OCI-LY3 (cell line): Measurements from ENCODE around the gene PEX16.

Experiments
- H2AFZ ChIP-seq: fragments of 200-600, 300-600 bp; shearing (Covaris generic); 2 replicates; pipeline ENCODE4 v1.6.0; 2014; ENCODE audit warnings: antibody characterized with exemption, low read depth, low read length
- H3K27ac ChIP-seq: fragments of 200-600, 300-600 bp; sonication (generic); 2 replicates; pipeline ENCODE4 v1.5.1; 2014; ENCODE audit warnings: mild to moderate bottlenecking, low read length, moderate library complexity, mixed read lengths
- H3K27me3 ChIP-seq: fragments of 200-600, 300-600 bp; sonication (generic); 2 replicates; pipeline ENCODE4 v1.6.1; 2014; ENCODE audit warnings: low read depth, low read length, mixed read lengths
- H3K36me3 ChIP-seq: fragments of 200-600, 300-600 bp; sonication (generic); replicated peaks from 2 replicates; pipeline ENCODE3; 2014; ENCODE audit warnings: low read depth, low read length, mixed read lengths
- H3K4me1 ChIP-seq: fragments of 300-600, 200-600 bp; sonication (generic); 2 replicates; pipeline ENCODE4 v1.6.1; 2014; ENCODE audit warnings: low read length, mixed read lengths
- H3K4me2 ChIP-seq: fragments of 200-600, 300-600 bp; sonication (generic); 2 replicates; pipeline ENCODE4 v1.6.1; 2014; ENCODE audit warnings: low read length, mixed read lengths
- H3K4me3 ChIP-seq: fragments of 300-600, 200-600 bp; sonication (generic); 2 replicates; pipeline ENCODE4 v1.5.1; 2014; ENCODE audit warnings: antibody characterized with exemption, mild to moderate bottlenecking, low read length, moderate library complexity
- H3K79me2 ChIP-seq: fragments of 300-600, 200-600 bp; shearing (Covaris generic); 2 replicates; pipeline ENCODE4 v1.6.1; 2014; ENCODE audit warnings: mild to moderate bottlenecking, low read length, mixed read lengths
- H3K9ac ChIP-seq: fragments of 300-600, 200-600 bp; shearing (Covaris generic); 2 replicates; pipeline ENCODE4 v1.6.0; 2014; ENCODE audit warnings: mild to moderate bottlenecking, low read length, moderate library complexity
- H3K9me3 ChIP-seq: fragments of 200-600, 300-600 bp; shearing (Covaris generic); 2 replicates; pipeline ENCODE4 v1.6.1; 2014; ENCODE audit warnings: low read length, mixed read lengths; ENCODE audit not compliant: insufficient read depth
- H4K20me1 ChIP-seq: fragments of 200-600, 300-600 bp; sonication (generic); 2 replicates; pipeline ENCODE4 v1.6.1; 2016; ENCODE audit warnings: low read length, mixed read lengths; ENCODE audit not compliant: insufficient read depth
- EZH2phosphoT487 ChIP-seq: fragments of 200-600 bp; shearing (Covaris generic); IDR thresholded peaks from 2 replicates; pipeline ENCODE4 v1.6.1; 2018; ENCODE audit warnings: antibody characterized with exemption, mixed run types, low read depth
- TF ChIP-seq, protein P1 (sequence below): fragments of 200-600, 300-600 bp; sonication (generic); IDR thresholded peaks from 2 replicates; pipeline ENCODE4 v1.5.1; 2014; ENCODE audit warnings: antibody characterized with exemption, low read length, low read depth

The PEX16 gene

DNA sequence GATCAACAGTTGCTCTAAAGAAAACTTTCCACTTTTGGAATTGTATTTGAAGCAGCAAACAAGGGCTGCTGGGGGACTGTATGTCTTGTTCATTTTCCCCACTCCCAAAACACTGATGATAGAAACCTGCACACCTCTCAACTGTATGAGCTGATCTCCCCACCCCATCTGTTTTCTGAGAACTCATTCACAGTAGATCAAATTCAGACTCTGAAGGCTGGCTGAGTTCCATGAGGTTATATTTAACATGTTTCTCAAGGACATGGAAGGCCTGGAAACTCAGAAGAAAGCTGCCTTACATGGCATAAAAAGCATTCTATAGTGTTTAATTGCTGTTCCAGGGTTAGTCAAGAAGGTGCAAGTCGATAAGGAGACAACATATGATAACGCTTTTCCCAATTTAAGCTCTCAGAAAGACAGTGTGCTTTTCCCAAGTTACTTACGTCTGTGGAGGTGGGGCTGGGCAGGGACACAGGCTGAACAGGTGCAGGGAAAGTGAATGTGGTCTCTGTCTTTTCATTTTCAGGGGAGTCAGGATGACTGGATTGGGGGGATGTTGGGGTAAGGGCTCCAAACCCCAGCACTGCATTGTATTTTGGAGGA, 27.8 kb upstream of the PEX16 start:
- Histone ChIP-seq H4K20me1 (no peaks in the 10 kb centered on the region), H3K9me3 (no peaks in the 10 kb centered on the region), H3K27me3 (no peaks in the 10 kb centered on the region), H3K36me3 (peaks cover 32% of the 10 kb centered on the region), H3K27ac (no peak overlapping the region), H3K4me1 (peaks cover 23% of the 10 kb centered on the region), H2AFZ (no peak overlapping the region), H3K79me2 (no peaks in the 10 kb centered on the region), H3K4me2 (no peak overlapping the region), H3K4me3 (no peak overlapping the region), H3K9ac (no peak overlapping the region)
- TF ChIP-seq, protein P1, sequence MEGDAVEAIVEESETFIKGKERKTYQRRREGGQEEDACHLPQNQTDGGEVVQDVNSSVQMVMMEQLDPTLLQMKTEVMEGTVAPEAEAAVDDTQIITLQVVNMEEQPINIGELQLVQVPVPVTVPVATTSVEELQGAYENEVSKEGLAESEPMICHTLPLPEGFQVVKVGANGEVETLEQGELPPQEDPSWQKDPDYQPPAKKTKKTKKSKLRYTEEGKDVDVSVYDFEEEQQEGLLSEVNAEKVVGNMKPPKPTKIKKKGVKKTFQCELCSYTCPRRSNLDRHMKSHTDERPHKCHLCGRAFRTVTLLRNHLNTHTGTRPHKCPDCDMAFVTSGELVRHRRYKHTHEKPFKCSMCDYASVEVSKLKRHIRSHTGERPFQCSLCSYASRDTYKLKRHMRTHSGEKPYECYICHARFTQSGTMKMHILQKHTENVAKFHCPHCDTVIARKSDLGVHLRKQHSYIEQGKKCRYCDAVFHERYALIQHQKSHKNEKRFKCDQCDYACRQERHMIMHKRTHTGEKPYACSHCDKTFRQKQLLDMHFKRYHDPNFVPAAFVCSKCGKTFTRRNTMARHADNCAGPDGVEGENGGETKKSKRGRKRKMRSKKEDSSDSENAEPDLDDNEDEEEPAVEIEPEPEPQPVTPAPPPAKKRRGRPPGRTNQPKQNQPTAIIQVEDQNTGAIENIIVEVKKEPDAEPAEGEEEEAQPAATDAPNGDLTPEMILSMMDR, result no peak
- no peak for TF ChIP-seq EZH2phosphoT487

DNA sequence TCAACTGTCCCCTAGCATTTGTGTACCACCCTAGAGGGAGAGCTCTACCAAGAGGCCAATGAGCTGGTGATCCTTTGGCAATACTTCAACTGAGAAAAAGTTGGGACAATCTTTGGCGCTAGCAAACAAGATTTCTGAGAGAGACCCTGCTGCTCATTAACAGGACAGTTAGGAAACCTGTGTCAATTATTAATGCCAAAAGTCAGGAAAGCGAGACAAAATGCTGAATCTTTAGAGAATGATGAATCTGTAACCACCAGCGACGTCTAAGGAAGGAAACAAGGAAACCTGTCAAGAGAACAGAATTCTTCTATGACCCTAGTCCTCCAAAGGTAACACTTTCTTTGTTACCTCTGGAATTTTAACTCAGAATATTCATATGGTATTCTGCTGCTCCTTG, 24.7 kb upstream of the PEX16 start:
- Histone ChIP-seq H3K4me1 (peaks cover 50% of the 10 kb centered on the region), H4K20me1 (no peaks in the 10 kb centered on the region), H3K9ac (no peak overlapping the region), H3K9me3 (no peaks in the 10 kb centered on the region), H2AFZ (no peak overlapping the region), H3K36me3 (peaks cover 12% of the 10 kb centered on the region), H3K27me3 (no peaks in the 10 kb centered on the region), H3K27ac (peak overlapping the region; percentile 67; the same call in 1 of the 2 replicates), H3K4me3 (no peak overlapping the region), H3K79me2 (no peaks in the 10 kb centered on the region), H3K4me2 (0 out of 2 replicates have a peak overlapping the region, but pooled peaks have one; percentile 56)
- TF ChIP-seq EZH2phosphoT487, result no peak
- TF ChIP-seq, protein P1, result no peak

DNA sequence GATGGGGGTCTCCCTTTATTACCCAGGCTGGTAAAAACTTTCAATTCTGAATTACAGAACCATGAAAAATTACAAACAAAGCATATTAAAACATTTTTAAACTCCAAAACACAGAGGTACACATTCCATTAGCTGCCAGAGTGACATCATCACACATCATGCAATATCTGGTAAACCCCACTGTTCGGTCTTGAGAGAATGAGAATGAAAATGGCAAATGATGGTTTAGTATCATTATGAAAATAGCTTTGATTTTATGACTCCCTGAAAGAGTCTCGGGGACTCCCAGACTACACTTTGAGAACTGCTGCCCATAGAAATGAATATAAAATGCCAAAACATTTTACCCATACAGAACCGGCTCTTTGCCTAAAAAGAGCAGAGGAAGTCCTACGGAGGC, 23.6 kb upstream of the PEX16 start:
- no peaks in the 10 kb centered on the region for H3K27me3 ChIP-seq
- TF ChIP-seq EZH2phosphoT487, result no peak
- TF ChIP-seq, protein P1, result no peak

DNA sequence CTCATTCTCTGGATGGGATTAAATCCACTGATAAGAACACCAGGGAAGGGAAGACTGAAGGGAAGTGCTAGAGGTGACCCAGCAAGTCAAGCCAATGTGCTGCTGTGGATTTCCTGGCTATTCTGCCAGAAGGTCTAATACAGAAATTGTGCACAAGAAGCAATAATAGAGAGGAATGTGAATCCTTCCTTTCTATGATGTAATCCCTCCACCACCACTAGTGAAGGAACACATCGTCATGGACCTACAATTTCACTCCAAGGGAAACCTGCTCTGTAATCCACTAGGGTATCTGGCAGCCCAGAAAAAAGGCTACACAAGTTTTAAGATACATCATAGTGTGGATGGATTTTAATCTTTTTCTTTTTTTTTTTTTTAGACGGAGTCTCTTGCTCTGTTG, 22.2 kb upstream of the PEX16 start:
- no peaks in the 10 kb centered on the region for H3K27me3 ChIP-seq
- H2AFZ ChIP-seq, result no peak overlapping the region
- H3K4me3 ChIP-seq, result no peak overlapping the region
- TF ChIP-seq, protein P1, result no peak
- no peak for TF ChIP-seq EZH2phosphoT487
- peaks cover 17% of the 10 kb centered on the region for H3K36me3 ChIP-seq
- H3K9me3 ChIP-seq, result no peaks in the 10 kb centered on the region
- no peaks in the 10 kb centered on the region for H3K79me2 ChIP-seq
- peak overlapping the region; percentile 17; the same call in 1 of the 2 replicates for H3K27ac ChIP-seq
- H3K4me2 ChIP-seq, result no peak overlapping the region
- H4K20me1 ChIP-seq, result no peaks in the 10 kb centered on the region
- H3K4me1 ChIP-seq, result peaks cover 74% of the 10 kb centered on the region
- no peak overlapping the region for H3K9ac ChIP-seq

More for the DNA sequence above, 23.6 kb upstream of the PEX16 start:
- H3K4me2 ChIP-seq, result peak overlapping the region; percentile 56
- no peaks in the 10 kb centered on the region for H4K20me1 ChIP-seq
- H2AFZ ChIP-seq, result no peak overlapping the region
- H3K27ac ChIP-seq, result peak overlapping the region; percentile 67
- H3K4me3 ChIP-seq, result peak overlapping the region; percentile 2
- peaks cover 60% of the 10 kb centered on the region for H3K4me1 ChIP-seq
- H3K79me2 ChIP-seq, result no peaks in the 10 kb centered on the region
- no peak overlapping the region; the same call in 1 of the 2 replicates for H3K9ac ChIP-seq
- no peaks in the 10 kb centered on the region for H3K9me3 ChIP-seq
- H3K36me3 ChIP-seq, result peaks cover 14% of the 10 kb centered on the region
